Measurements from ENCODE around the gene CAPN12. TPM values are rescaled to one million over a fixed set of nuclear protein-coding genes. Genes with fewer than 3 reads are reported as not detected.

CAPN12 gene
- total RNA-seq, 1 donor from 2014 or later, result 4.4 TPM

- intact Hi-C loops (cut with micrococcal nuclease), result loop anchor here (5.0 kb wide), 2 partner anchors 232 to 352 kb away; partner anchors contain the start of genes GGN and SPRED3
These were observed 4.6 kb downstream of the CAPN12 start for GRCh38 chr19:38739440-38740256.

GRCh38 chr19:38737921-38738737 lies 6.1 kb downstream of the CAPN12 start:
- intact Hi-C loops (cut with micrococcal nuclease), result loop anchor here (5.0 kb wide), 2 partner anchors 231 to 351 kb away; partner anchors contain the start of genes GGN and SPRED3

- intact Hi-C loops (cut with micrococcal nuclease), result loop anchor here (5.0 kb wide), 2 partner anchors 230 to 350 kb away; partner anchors contain the start of genes GGN and SPRED3
These were observed 6.9 kb downstream of the CAPN12 start for GRCh38 chr19:38737281-38737865.

- intact Hi-C loops (cut with micrococcal nuclease), result loop anchor here (5.0 kb wide), 2 partner anchors 229 to 349 kb away; partner anchors contain the start of genes GGN and SPRED3
These were observed 7.6 kb downstream of the CAPN12 start for GRCh38 chr19:38736413-38737280.

- intact Hi-C loops (cut with micrococcal nuclease), result loop anchor here (5.0 kb wide), 2 partner anchors 229 to 349 kb away; partner anchors contain the start of genes GGN and SPRED3
These were observed 8.2 kb downstream of the CAPN12 start for GRCh38 chr19:38736036-38736412.

- intact Hi-C loops (cut with micrococcal nuclease), result loop anchor here (1.0 to 5.0 kb wide), 4 partner anchors 88 to 348 kb away; partner anchors contain the start of genes ACTN4, ECH1, GGN and SPRED3
These were observed 9.0 kb downstream of the CAPN12 start for GRCh38 chr19:38735257-38735686.

GRCh38 chr19:38734426-38735256 lies 9.6 kb downstream of the CAPN12 start:
- intact Hi-C loops (cut with micrococcal nuclease), result loop anchor here (1.0 to 5.0 kb wide), 8 partner anchors 88 to 347 kb away; partner anchors contain the start of genes ACTN4, ECH1, GGN and MRPS12

- intact Hi-C loops (cut with micrococcal nuclease), result loop anchor here (1.0 to 5.0 kb wide), 5 partner anchors 87 to 218 kb away; partner anchors contain the start of genes ACTN4, MRPS12, NFKBIB and SARS2
These were observed 10.2 kb downstream of the CAPN12 start for GRCh38 chr19:38734176-38734425.

- intact Hi-C loops (cut with micrococcal nuclease), result loop anchor here (1.0 to 5.0 kb wide), 5 partner anchors 87 to 219 kb away; partner anchors contain the start of genes ACTN4, MRPS12, NFKBIB and SARS2
These were observed 10.6 kb downstream of the CAPN12 start for GRCh38 chr19:38733493-38734175.

- intact Hi-C loops (cut with micrococcal nuclease), result loop anchor here (5.0 kb wide), 1 partner anchor 219 kb away; no protein-coding TSS in a partner anchor
These were observed 11.1 kb downstream of the CAPN12 start for GRCh38 chr19:38733241-38733492.

GRCh38 chr19:38731654-38732301 lies 12.5 kb downstream of the CAPN12 start:
- intact Hi-C loops (cut with micrococcal nuclease), result loop anchor here (5.0 kb wide), 1 partner anchor 221 kb away; no protein-coding TSS in a partner anchor

GRCh38 chr19:38730731-38731589 lies 13.3 kb downstream of the CAPN12 start:
- intact Hi-C loops (cut with micrococcal nuclease), result loop anchor here (5.0 kb wide), 1 partner anchor 221 kb away; no protein-coding TSS in a partner anchor

GRCh38 chr19:38730470-38730730 lies 13.9 kb downstream of the CAPN12 start:
- intact Hi-C loops (cut with micrococcal nuclease), result loop anchor here (5.0 kb wide), 1 partner anchor 222 kb away; no protein-coding TSS in a partner anchor

GRCh38 chr19:38729653-38730469 lies 14.4 kb downstream of the CAPN12 start:
- intact Hi-C loops (cut with micrococcal nuclease), result loop anchor here (1.0 to 5.0 kb wide), 2 partner anchors 200 to 222 kb away; partner anchors contain the start of genes MRPS12 and SARS2

- intact Hi-C loops (cut with micrococcal nuclease), result loop anchor here (1.0 kb wide), 1 partner anchor 201 kb away; the partner anchor contains the start of genes MRPS12 and SARS2
These were observed 15.3 kb downstream of the CAPN12 start for GRCh38 chr19:38728752-38729541.
